ENCODE measurements around the gene DNM1. TPM values are rescaled to one million over a fixed set of nuclear protein-coding genes. Genes with fewer than 3 reads are reported as not detected.

The DNM1 gene
- total and polyA plus RNA-seq, 7 donors = 1.1 to 5.4 (median 2.1) TPM

DNA sequence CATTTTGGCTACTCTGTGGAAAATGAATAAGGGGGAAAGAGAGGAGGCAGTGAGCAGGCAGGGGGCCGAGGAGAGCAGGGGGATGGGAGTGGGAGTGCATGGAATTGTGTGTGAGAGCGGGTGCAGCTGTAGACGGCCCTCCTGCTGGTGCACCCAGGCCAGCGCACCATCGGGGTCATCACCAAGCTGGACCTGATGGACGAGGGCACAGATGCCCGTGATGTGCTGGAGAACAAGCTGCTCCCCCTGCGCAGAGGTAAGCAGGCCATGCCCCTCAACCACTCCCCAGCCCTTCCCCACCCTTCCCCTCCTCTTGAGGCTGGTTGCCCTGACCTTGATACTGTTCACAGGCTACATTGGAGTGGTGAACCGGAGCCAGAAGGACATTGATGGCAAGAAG, 16.7 kb downstream of the DNM1 start:
- Histone ChIP-seq H3K27me3 (ENCODE audit: insufficient read depth in 3 of 3, low read length in 2 of 3) (no peaks in the 10 kb centered on the region), H3K27ac (no peak overlapping the region), H3K36me3 (ENCODE audit: insufficient read depth in 1 of 2, low read depth in 1 of 2) (no peaks in the 10 kb centered on the region), H3K4me3 (no peak overlapping the region), H3K9me3 (no peaks in the 10 kb centered on the region), H3K4me1 (peaks cover 2% of the 10 kb centered on the region)
- DNase-seq = no peak
- intact Hi-C loops (cut with DNase I) = no loop called here
- 77 to 93% (median 82%) methylated on average over 9 of the region's 9 CpGs for WGBS, 3 donors
- TF ChIP-seq, protein P1, sequence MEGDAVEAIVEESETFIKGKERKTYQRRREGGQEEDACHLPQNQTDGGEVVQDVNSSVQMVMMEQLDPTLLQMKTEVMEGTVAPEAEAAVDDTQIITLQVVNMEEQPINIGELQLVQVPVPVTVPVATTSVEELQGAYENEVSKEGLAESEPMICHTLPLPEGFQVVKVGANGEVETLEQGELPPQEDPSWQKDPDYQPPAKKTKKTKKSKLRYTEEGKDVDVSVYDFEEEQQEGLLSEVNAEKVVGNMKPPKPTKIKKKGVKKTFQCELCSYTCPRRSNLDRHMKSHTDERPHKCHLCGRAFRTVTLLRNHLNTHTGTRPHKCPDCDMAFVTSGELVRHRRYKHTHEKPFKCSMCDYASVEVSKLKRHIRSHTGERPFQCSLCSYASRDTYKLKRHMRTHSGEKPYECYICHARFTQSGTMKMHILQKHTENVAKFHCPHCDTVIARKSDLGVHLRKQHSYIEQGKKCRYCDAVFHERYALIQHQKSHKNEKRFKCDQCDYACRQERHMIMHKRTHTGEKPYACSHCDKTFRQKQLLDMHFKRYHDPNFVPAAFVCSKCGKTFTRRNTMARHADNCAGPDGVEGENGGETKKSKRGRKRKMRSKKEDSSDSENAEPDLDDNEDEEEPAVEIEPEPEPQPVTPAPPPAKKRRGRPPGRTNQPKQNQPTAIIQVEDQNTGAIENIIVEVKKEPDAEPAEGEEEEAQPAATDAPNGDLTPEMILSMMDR (IDR thresholded peaks at IDR 0.05) = no peak
- ATAC-seq = no peak

DNA sequence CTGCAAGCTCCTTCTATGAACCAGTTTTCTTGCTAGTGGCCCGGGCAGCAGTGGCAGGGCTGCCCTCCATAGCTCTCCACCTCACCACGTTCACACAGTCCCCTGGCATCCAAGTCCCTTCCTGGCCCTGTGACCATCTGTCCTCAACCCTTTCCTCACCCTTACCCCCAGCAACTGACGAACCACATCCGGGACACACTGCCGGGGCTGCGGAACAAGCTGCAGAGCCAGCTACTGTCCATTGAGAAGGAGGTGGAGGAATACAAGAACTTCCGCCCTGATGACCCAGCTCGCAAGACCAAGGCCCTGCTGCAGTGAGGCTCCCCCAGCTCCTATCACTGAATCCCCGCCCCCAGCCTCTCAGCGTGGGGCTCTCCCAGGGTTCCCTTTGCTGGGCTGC, 18.8 kb downstream of the DNM1 start:
- H3K4me1 ChIP-seq = no peaks in the 10 kb centered on the region
- H3K36me3 ChIP-seq (ENCODE audit: insufficient read depth in 1 of 2, low read depth in 1 of 2) = no peaks in the 10 kb centered on the region
- intact Hi-C loops (cut with DNase I) = no loop called here
- TF ChIP-seq, protein P1 (IDR thresholded peaks at IDR 0.05) = no peak
- H3K4me3 ChIP-seq = no peak overlapping the region
- WGBS, 3 donors = 81 to 86% (median 84%) methylated on average over 10 of the region's 10 CpGs
- H3K27me3 ChIP-seq (ENCODE audit: insufficient read depth in 3 of 3, low read length in 2 of 3) = no peaks in the 10 kb centered on the region
- no peak overlapping the region for H3K27ac ChIP-seq
- no peak for DNase-seq
- no peaks in the 10 kb centered on the region for H3K9me3 ChIP-seq
- no peak for ATAC-seq

DNA sequence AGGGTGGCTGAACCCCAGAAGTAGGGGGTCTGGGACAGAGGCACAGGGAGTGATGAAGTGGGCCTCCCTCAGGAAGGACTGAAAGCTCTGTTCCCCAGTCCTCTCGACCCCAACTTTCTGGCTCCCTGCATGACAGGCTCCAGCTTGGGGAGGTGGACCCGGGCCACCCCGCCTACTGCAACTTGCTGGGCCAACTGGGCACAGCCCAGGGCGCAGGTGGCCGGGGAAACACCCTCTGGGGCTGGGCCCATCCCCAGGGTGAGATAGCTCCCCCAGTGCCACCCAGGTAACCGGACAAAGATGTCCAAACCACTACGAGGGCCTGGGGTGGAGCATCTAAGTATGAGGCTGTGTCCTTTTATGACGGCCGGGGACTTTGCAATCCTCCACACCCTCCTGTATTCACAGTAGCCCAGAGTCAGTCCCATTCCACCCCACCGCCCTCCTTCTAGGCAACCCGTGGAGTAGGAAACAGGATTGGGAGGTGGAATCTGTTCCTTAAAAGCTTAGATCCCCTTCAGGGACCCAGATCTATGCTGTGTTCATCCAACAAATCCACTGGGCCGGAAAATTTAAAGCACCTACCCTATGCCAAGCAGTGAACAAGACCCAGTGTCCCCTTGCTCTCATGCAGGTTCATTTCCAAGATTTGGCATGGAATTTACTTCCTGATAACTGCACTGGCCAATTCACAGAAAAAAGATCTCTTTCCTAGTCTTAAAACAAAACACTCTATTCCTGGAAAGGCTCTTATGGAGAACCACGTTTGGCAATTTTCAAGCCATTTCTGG, 19.9 kb downstream of the DNM1 start:
- no peak overlapping the region for H3K4me3 ChIP-seq
- TF ChIP-seq, protein P1 (IDR thresholded peaks at IDR 0.05) = no peak
- 86 to 90% (median 90%) methylated on average over 12 to 13 of the region's 13 CpGs for WGBS, 3 donors
- no peak for ATAC-seq
- no peaks in the 10 kb centered on the region for H3K9me3 ChIP-seq
- no peak for DNase-seq
- H3K27ac ChIP-seq = no peak overlapping the region
- H3K36me3 ChIP-seq (ENCODE audit: insufficient read depth in 1 of 2, low read depth in 1 of 2) = no peaks in the 10 kb centered on the region
- no peaks in the 10 kb centered on the region for H3K4me1 ChIP-seq
- intact Hi-C loops (cut with DNase I) = no loop called here
- no peaks in the 10 kb centered on the region for H3K27me3 ChIP-seq (ENCODE audit: insufficient read depth in 3 of 3, low read length in 2 of 3)

DNA sequence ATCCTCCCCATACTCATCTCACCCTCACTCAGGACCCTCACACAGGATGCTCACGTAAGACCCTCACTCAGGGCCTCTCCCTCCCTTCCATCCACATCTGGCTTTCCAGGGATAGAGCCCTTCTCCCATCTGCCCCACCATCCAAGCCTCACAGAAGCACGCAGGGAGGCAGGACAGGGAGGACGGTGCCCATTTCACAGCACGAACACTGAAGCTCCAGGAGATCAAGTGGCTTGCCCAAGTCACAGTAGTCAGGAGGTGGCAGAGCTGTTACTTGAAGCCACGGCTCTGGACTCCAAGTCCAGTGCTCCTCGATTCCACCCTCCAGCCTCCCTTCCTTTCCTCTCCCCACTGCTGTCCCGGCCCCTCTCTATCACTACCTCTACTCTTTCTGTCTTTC, 21.7 kb downstream of the DNM1 start:
- Histone ChIP-seq H3K4me3 (no peak overlapping the region), H3K9me3 (no peaks in the 10 kb centered on the region), H3K27me3 (ENCODE audit: insufficient read depth in 3 of 3, low read length in 2 of 3) (no peaks in the 10 kb centered on the region), H3K27ac (no peak overlapping the region), H3K36me3 (ENCODE audit: insufficient read depth in 1 of 2, low read depth in 1 of 2) (no peaks in the 10 kb centered on the region), H3K4me1 (no peaks in the 10 kb centered on the region)
- WGBS, 3 donors = 87 to 95% (median 94%) methylated on average over 7 of the region's 7 CpGs
- no peak for DNase-seq
- intact Hi-C loops (cut with DNase I) = no loop called here
- ATAC-seq = no peak
- TF ChIP-seq, protein P1 (IDR thresholded peaks at IDR 0.05) = no peak
